Prostate gland (tissue), 2 donors: ENCODE measurements around the gene CUX1.
"Not testable (repeated sequence)": the region's sequence is repeated elsewhere in the genome, so short reads cannot be mapped to it uniquely, and the experiment has no call there.

ENCODE experiments used
- CTCF ChIP-seq, 4 experiments: fragments of 200-600 bp in 2 of 4; fragments of 450-650 bp in 2 of 4; sonication (generic) in 2 of 4; IDR thresholded peaks; 1 replicate in 3 of 4; 2 replicates in 1 of 4; pipeline ENCODE4 v1.5.1; 2016 to 2019; ENCODE audit warnings: antibody characterized with exemption in 4 of 4, mild to moderate bottlenecking in 2 of 4, moderate library complexity in 2 of 4
- POLR2A ChIP-seq: fragments of 450-650 bp; IDR thresholded peaks from one replicate; pipeline ENCODE4 v1.6.1; 2016; ENCODE audit warnings: antibody characterized with exemption, mild to moderate bottlenecking
- POLR2AphosphoS5 ChIP-seq: sonication (generic); formaldehyde crosslinking; IDR thresholded peaks from one replicate; pipeline ENCODE4 v1.6.1; 2017; ENCODE audit warnings: antibody characterized with exemption

- not testable (repeated sequence) for TF ChIP-seq CTCF (IDR thresholded peaks at IDR 0.05); POLR2A; POLR2AphosphoS5
Measured at GRCh38 chr7:101888564-101888963, 71.1 kb downstream of the CUX1 start.
